Measurements from ENCODE around the gene G2E3. TPM values are rescaled to one million over a fixed set of nuclear protein-coding genes. Genes with fewer than 3 reads are reported as not detected.
"Not testable (repeated sequence)": the region's sequence is repeated elsewhere in the genome, so short reads cannot be mapped to it uniquely, and the experiment has no call there.

Gene G2E3
- total RNA-seq, 1 donor from 2014 or later, result 39.3 TPM

GRCh38 chr14:30572771-30573170 is 13.8 kb downstream of the G2E3 start:
- H3K4me3 Mint-ChIP-seq, result no peak overlapping the region
- peaks cover 33% of the 10 kb centered on the region for H3K4me1 Mint-ChIP-seq
- DNase-seq (ENCODE audit: low spot score in 2 of 2, unreplicated experiment in 2 of 2), result no peak
- TF ChIP-seq CTCF (IDR thresholded peaks at IDR 0.05; ENCODE audit: unreplicated experiment), result no peak
- H3K9me3 Mint-ChIP-seq, result peaks cover 9% of the 10 kb centered on the region
- no peaks in the 10 kb centered on the region for H3K27me3 Mint-ChIP-seq (ENCODE audit: low read depth)
- H3K27ac Mint-ChIP-seq, result no peak overlapping the region
- H3K36me3 Mint-ChIP-seq, result no peaks in the 10 kb centered on the region

- Mint-ChIP-seq H3K4me1 (peaks cover 33% of the 10 kb centered on the region), H3K9me3 (peaks cover 9% of the 10 kb centered on the region), H3K36me3 (no peaks in the 10 kb centered on the region), H3K4me3 (no peak overlapping the region), H3K27ac (no peak overlapping the region), H3K27me3 (ENCODE audit: low read depth) (no peaks in the 10 kb centered on the region)
- DNase-seq (ENCODE audit: low spot score in 2 of 2, unreplicated experiment in 2 of 2), result no peak
- no peak for TF ChIP-seq CTCF (IDR thresholded peaks at IDR 0.05; ENCODE audit: unreplicated experiment)
These were observed 14.4 kb downstream of the G2E3 start for GRCh38 chr14:30573226-30573814.

GRCh38 chr14:30573966-30574365 is 15.0 kb downstream of the G2E3 start:
- H3K4me3 Mint-ChIP-seq, result no peak overlapping the region
- peaks cover 9% of the 10 kb centered on the region for H3K9me3 Mint-ChIP-seq
- H3K4me1 Mint-ChIP-seq, result peaks cover 33% of the 10 kb centered on the region
- no peak overlapping the region for H3K27ac Mint-ChIP-seq
- no peaks in the 10 kb centered on the region for H3K36me3 Mint-ChIP-seq
- DNase-seq (ENCODE audit: low spot score in 2 of 2, unreplicated experiment in 2 of 2), result no peak
- TF ChIP-seq CTCF (IDR thresholded peaks at IDR 0.05; ENCODE audit: unreplicated experiment), result no peak
- H3K27me3 Mint-ChIP-seq (ENCODE audit: low read depth), result no peaks in the 10 kb centered on the region

GRCh38 chr14:30574777-30575176 is 15.8 kb downstream of the G2E3 start:
- H3K27me3 Mint-ChIP-seq (ENCODE audit: low read depth); H3K9me3 Mint-ChIP-seq; DNase-seq (ENCODE audit: low spot score in 2 of 2, unreplicated experiment in 2 of 2); H3K36me3 Mint-ChIP-seq; H3K4me3 Mint-ChIP-seq; H3K27ac Mint-ChIP-seq: not testable (repeated sequence)
- H3K4me1 Mint-ChIP-seq, result peaks cover 27% of the 10 kb centered on the region

- H3K27ac Mint-ChIP-seq; H3K27me3 Mint-ChIP-seq (ENCODE audit: low read depth); DNase-seq (ENCODE audit: low spot score in 2 of 2, unreplicated experiment in 2 of 2); H3K9me3 Mint-ChIP-seq; H3K36me3 Mint-ChIP-seq; H3K4me3 Mint-ChIP-seq: not testable (repeated sequence)
- H3K4me1 Mint-ChIP-seq, result peaks cover 11% of the 10 kb centered on the region
These were observed 17.4 kb downstream of the G2E3 start for GRCh38 chr14:30576333-30576732.

GRCh38 chr14:30580616-30581282 is 21.8 kb downstream of the G2E3 start:
- H3K27me3 Mint-ChIP-seq (ENCODE audit: low read depth), result no peaks in the 10 kb centered on the region
- TF ChIP-seq CTCF (IDR thresholded peaks at IDR 0.05; ENCODE audit: unreplicated experiment), result no peak
- no peak for DNase-seq (ENCODE audit: low spot score in 2 of 2, unreplicated experiment in 2 of 2)
- peaks cover 29% of the 10 kb centered on the region for H3K36me3 Mint-ChIP-seq
- peaks cover 28% of the 10 kb centered on the region for H3K9me3 Mint-ChIP-seq
- H3K27ac Mint-ChIP-seq, result no peak overlapping the region
- H3K4me1 Mint-ChIP-seq, result peaks cover 1% of the 10 kb centered on the region
- H3K4me3 Mint-ChIP-seq, result no peak overlapping the region

Data from mesothelial cell of epicardium (in vitro differentiated cells).